NOMO-1 treated with DMSO at 0.1 percent for 48 hours (cell line): ENCODE data around the gene TLE1.

Experiments used
- DNase-seq: peaks from one replicate; lab custom pipeline; 2025; ENCODE audit not compliant: unreplicated experiment; lab: John Stamatoyannopoulos, UW

TLE1 gene

GRCh38 chr9:81584099-81584498, 105.2 kb downstream of the TLE1 start:
- DNase-seq = no peak

GRCh38 chr9:81581986-81582385, 107.4 kb downstream of the TLE1 start:
- no peak for DNase-seq

- DNase-seq = no peak
These were observed 110.0 kb downstream of the TLE1 start for GRCh38 chr9:81579381-81579780.

GRCh38 chr9:81578606-81579005, 110.7 kb downstream of the TLE1 start:
- DNase-seq = no peak

- no peak for DNase-seq
These were observed 113.4 kb downstream of the TLE1 start for GRCh38 chr9:81575956-81576355.

- no peak for DNase-seq
These were observed 114.9 kb downstream of the TLE1 start for GRCh38 chr9:81574405-81574804.

- DNase-seq = no peak
These were observed 115.7 kb downstream of the TLE1 start for GRCh38 chr9:81573415-81574321.

GRCh38 chr9:81570083-81570482, 119.3 kb downstream of the TLE1 start:
- no peak for DNase-seq

- DNase-seq = no peak
These were observed 123.2 kb downstream of the TLE1 start for GRCh38 chr9:81566074-81566698.

GRCh38 chr9:81565609-81566008, 123.7 kb downstream of the TLE1 start:
- no peak for DNase-seq

- no peak for DNase-seq
These were observed 124.2 kb downstream of the TLE1 start for GRCh38 chr9:81565144-81565543.

- DNase-seq = no peak
These were observed 124.7 kb downstream of the TLE1 start for GRCh38 chr9:81564632-81565031.

GRCh38 chr9:81563739-81564138, 125.6 kb downstream of the TLE1 start:
- no peak for DNase-seq

- no peak for DNase-seq
These were observed 126.3 kb downstream of the TLE1 start for GRCh38 chr9:81563020-81563407.

- no peak for DNase-seq
These were observed 126.9 kb downstream of the TLE1 start for GRCh38 chr9:81562231-81563019.

GRCh38 chr9:81560851-81561732, 128.3 kb downstream of the TLE1 start:
- DNase-seq = no peak

- DNase-seq = no peak
These were observed 129.6 kb downstream of the TLE1 start for GRCh38 chr9:81559709-81560108.

- no peak for DNase-seq
These were observed 130.2 kb downstream of the TLE1 start for GRCh38 chr9:81559197-81559596.

- DNase-seq = no peak
These were observed 131.1 kb downstream of the TLE1 start for GRCh38 chr9:81558091-81558830.
